ENCODE measurements around the gene ZBTB12. TPM values are rescaled to one million over a fixed set of nuclear protein-coding genes. Genes with fewer than 3 reads are reported as not detected.

The ZBTB12 gene
- polyA plus RNA-seq, 3 donors, result 23.5 to 27.3 (median 25.5) TPM

GRCh38 chr6:31899215-31899614 lies 2.7 kb downstream of the ZBTB12 start:
- no peak for DNase-seq (ENCODE audit: low read depth in 3 of 3, low spot score in 2 of 3)

DNA sequence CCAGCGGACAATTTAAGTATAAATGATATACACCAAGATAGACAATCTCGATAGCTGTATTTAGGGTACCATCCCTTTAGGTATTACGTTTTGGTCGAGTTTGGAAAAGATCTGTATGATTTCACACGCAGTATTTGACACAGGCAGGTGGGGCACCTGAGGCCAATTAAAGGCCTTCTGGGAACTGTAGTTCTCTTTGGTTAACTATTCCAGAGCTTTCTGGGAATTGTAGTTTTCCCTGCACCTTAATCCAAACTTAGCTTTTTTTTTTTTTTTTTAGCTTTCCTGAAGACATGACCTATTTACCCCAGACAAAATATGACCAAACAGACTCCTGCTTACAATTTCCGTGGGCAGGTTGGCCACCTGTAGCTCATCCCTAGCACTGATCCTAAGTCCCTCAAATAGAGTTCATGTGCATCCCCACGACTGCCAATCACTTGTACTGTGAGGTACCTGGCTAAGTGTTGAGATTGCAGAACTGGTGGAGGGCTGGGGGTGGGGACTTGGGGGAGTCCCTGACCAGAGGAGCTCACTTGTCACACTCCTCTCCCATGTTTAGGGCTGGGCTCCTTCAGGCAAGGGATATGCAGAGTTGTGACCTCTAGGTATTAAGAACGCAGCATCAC lies 3.4 kb downstream of the ZBTB12 start:
- no peak for DNase-seq (ENCODE audit: low read depth in 3 of 3, low spot score in 2 of 3)

DNA sequence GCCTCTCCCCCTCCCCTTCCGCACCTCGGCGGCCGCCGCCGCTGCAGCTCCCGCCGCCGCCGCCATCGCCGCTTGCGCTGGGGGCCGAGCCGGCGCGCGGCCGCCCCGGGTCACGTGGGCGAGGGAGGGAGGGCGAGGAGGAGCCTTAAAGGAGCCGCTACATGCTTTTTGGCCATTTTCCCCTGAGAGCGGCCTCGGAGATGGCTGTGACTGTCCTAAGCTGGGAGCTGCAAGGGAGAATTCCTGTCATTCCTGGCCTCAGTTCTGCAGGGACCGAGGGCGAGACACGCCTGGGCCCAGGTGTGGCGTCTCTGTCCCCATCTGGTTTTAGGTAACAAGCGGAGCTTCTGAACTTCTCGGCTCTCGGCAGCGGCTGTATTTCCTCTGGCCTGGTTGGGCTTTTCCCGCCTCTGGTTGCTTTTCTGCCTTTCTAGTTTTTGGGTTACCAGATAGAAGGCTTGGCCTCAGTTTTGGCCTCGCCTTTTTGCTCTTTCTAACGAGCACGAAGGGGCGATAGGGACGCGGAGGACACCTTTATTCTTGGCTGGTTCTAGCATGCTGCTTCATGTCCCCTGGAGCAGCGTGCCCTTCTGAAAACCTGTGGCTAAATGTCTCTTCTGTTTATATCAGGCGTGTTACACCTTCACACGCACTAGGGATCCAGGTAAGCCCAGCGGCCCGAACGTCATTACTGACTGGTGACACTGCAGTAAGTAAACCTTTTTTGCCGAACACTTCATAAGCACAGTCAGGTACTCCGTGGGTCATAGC lies 4.1 kb downstream of the ZBTB12 start, which contains the start of gene EHMT2:
TSS of gene EHMT2 (minus strand) at position 87 of the 771 bp plus-strand sequence. CDS start at position 66, 21 bp downstream.
- DNase-seq (ENCODE audit: low read depth in 3 of 3, low spot score in 2 of 3), result peak; percentile 67 to 77 (median 72)

GRCh38 chr6:31896856-31897611 lies 4.9 kb downstream of the ZBTB12 start:
- DNase-seq (ENCODE audit: low read depth in 3 of 3, low spot score in 2 of 3), result no peak

GRCh38 chr6:31896493-31896855 lies 5.4 kb downstream of the ZBTB12 start:
- DNase-seq (ENCODE audit: low read depth in 3 of 3, low spot score in 2 of 3), result no peak

- no peak for DNase-seq (ENCODE audit: low read depth in 3 of 3, low spot score in 2 of 3)
Measured at GRCh38 chr6:31892821-31893220, 9.1 kb downstream of the ZBTB12 start.

GRCh38 chr6:31889331-31889972 lies 12.4 kb downstream of the ZBTB12 start:
- no peak for DNase-seq (ENCODE audit: low read depth in 3 of 3, low spot score in 2 of 3)

DNA sequence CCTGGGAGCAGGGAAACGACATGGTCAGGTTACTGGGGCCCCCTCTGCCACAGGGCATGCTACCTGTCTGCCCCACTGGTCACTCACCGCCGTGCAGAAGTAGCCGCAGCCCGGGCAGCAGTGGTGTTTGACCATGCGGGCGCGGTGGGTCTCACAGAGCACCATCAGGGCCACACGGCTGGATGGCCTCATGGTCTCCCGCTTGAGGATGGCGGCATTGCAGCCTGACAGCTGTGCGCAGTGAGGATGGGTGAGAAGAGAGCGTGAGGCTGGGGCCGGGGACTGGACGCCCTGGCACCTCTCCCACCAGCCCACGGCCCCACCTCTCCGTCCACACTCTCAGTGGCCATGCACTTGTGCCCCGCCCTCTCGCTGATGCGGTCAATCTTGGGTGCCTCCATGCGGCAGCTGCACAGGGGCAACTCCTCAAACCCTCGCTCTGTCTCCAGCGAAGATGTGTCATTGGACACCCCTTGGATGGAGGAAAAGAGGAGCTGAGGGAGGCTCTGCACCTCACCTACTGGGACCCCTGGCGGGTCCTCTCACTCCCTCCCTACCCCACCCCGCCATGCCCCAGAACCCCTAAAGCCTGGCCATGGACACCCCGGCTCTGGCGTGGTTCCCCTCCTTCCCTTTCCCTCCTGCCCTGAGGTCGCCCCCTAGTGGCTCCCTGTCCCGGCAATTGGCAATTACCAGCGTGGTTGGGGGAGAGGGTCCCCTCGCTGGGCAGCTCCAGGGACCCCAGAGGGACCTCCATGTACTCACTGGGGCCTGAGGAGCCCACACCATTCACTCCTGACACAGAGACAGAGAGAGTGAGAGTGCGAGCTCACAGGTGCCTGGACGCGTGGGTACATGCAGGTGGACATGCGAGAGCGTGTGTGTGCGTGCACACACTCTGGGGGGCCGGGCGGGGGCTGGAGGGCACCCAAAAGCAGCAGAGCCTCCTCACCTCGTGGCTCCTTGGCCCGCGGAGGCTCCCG lies 13.3 kb downstream of the ZBTB12 start:
- DNase-seq (ENCODE audit: low read depth in 3 of 3, low spot score in 2 of 3), result no peak

GRCh38 chr6:31887173-31888007 lies 14.5 kb downstream of the ZBTB12 start:
- DNase-seq (ENCODE audit: low read depth in 3 of 3, low spot score in 2 of 3), result no peak

DNA sequence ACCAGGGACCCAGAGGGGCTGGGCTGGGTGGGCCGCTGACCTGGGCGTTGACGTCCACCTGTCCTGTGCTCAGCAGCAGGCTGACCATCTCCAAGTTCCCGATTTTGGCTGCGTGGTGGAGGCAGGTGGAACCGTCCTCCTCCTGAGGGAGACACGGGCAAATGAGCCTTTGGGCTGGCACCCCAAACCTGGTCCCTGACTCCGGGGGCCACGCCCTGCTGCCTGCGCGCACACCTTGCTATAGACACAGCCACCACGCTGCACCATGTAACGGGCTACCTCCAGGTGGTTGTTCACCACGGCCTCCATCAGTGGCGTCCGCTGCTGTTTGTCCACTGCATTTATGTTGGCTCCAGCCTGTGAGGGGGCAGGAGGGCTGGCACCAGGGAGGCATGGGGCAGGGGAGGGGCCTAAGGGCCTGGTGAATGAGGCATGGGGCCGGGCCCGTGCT lies 15.3 kb downstream of the ZBTB12 start:
- no peak for DNase-seq (ENCODE audit: low read depth in 3 of 3, low spot score in 2 of 3)

- DNase-seq (ENCODE audit: low read depth in 3 of 3, low spot score in 2 of 3), result no peak
Measured at GRCh38 chr6:31884528-31885035, 17.3 kb downstream of the ZBTB12 start.

GRCh38 chr6:31883676-31884075 lies 18.2 kb downstream of the ZBTB12 start:
- no peak for DNase-seq (ENCODE audit: low read depth in 3 of 3, low spot score in 2 of 3)

DNA sequence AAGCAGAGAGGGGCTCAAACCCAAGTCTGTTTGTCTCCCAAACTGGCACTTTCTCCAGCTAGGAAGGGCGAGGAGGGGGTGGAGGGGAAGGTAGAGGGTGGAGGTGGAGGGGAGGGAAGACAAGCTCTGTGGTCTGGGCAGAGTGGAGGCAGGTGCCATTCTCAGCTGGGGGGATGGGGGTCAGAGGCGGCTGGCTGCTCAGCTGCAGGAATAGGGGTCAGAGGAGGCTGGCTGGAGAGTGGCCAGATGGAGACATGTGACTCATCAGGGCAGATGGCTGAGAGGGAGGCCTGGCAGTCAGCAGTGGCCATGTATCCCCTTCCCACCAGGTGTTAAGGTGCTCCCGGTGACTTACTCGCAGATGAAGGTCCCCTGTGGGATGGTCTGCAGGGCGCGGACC lies 19.5 kb downstream of the ZBTB12 start:
- no peak for DNase-seq (ENCODE audit: low read depth in 3 of 3, low spot score in 2 of 3)

DNA sequence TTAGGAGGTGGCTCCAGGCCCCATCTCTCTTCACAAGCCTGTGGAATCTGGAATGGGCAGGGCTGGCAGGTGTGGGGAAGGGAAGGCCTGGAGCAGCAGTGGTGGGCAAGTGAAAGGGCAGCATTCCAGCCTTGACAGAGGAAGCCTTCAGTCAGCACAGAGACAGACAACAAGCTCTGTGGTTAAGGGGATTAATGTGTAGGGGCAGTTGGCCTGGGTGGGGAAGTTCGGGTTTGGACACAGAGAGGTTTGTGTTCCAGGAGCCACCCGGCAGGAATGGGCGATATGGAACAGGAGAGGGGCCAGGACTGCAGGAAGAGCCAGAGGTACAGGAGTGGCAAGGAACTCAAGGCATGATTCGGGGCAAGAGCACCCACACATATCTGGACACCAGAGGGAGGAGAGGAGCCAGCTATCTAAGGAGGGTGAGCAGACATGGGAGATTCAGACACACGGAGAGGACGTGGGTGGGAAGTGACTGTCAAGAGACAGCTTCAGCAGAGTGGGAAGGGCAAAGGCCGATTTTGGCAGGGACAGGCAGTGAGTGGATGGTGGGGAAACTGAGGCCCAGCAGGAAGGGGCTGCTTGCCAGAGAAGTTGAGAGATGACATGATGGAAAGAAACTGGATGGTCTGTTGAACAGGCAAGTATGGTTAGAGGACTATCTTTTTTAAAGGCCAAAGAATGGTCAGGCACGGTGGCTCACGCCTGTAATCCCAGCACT lies 20.6 kb downstream of the ZBTB12 start:
- no peak for DNase-seq (ENCODE audit: low read depth in 3 of 3, low spot score in 2 of 3)

DNA sequence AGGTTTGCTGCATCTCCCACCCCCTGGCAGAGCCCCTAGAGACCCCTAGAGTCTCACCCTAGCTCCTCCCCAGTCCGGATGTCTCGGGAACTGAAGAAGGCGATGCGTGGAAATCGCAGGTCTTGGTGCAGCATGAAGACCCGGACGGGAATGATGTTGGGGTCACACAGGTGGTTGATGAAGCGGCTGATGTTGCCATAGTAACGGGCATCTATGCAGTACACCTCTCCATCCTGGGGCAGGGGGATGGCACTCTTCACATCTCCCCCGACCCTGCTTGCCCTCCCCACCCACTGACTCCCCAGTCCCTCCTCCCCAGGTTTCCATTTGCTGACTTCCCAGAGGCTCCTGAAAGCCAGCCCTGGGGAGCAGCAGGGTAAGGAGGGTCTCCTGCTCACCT lies 21.3 kb downstream of the ZBTB12 start:
- DNase-seq (ENCODE audit: low read depth in 3 of 3, low spot score in 2 of 3), result no peak

- DNase-seq (ENCODE audit: low read depth in 3 of 3, low spot score in 2 of 3), result no peak
Measured at GRCh38 chr6:31879901-31880300, 22.0 kb downstream of the ZBTB12 start.

DNA sequence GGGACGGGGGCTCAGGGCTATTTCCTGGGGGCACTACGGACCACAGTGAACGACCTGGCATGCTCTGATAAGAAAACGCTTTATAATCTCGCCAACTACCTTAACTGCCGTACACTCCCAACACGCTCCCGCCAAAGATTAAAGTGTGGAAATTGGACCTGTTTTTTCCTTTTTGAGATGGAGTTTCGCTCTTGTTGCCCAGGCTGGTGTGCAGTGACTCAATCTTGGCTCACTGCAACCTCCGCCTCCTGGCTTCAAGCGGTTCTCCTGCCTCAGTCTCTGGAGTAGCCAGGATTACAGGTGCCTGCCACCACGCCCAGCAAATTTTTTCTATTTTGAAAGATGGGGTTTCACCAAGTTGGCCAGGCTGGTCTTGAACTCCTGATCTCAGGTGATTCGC lies 22.7 kb downstream of the ZBTB12 start:
- no peak for DNase-seq (ENCODE audit: low read depth in 3 of 3, low spot score in 2 of 3)

DNA sequence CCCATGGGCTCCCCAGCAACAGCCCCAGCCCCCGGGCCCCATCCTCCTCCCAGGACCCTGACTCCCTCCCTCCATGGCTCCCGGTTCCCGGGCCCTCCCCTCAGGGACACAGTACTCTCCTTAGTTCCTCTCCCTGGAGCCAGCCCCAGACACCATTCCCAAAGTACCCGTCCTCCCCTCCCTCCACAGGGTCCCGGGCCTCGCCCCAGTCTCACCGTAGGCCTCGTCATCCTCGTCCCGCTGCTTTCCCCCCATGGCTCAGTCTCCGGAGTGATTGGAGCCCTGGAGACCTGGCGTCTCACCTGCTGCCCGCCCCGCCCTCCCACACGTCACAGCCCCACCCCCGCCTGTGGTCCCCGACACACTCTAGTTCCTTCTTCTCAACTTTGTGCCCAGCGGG lies 23.2 kb downstream of the ZBTB12 start, which contains the start of gene SLC44A4:
TSS of gene SLC44A4 (minus strand) at position 272 of the 400 bp plus-strand sequence. CDS start at position 255, 17 bp downstream.
- no peak for DNase-seq (ENCODE audit: low read depth in 3 of 3, low spot score in 2 of 3)

Data from right renal cortex interstitium (tissue), 3 donors.